Testis (tissue), 2 donors: ENCODE data around the gene SLC9A8.
"Not testable (repeated sequence)": the region's sequence is repeated elsewhere in the genome, so short reads cannot be mapped to it uniquely, and the experiment has no call there.

Source experiments
- POLR2A ChIP-seq: fragments of 450-650 bp; IDR thresholded peaks from one replicate; pipeline ENCODE4 v1.6.1; 2017; ENCODE audit warnings: antibody characterized with exemption, mild to moderate bottlenecking, moderate library complexity
- TF ChIP-seq, protein P1 (sequence below), 3 experiments: fragments of 450-650 bp in 2 of 3; fragments of 200-600 bp in 1 of 3; sonication (generic) in 1 of 3; IDR thresholded peaks; one replicate each; pipeline ENCODE4 v1.5.1; 2016 to 2019; ENCODE audit warnings: antibody characterized with exemption in 3 of 3, mild to moderate bottlenecking in 2 of 3, moderate library complexity in 1 of 3

DNA sequence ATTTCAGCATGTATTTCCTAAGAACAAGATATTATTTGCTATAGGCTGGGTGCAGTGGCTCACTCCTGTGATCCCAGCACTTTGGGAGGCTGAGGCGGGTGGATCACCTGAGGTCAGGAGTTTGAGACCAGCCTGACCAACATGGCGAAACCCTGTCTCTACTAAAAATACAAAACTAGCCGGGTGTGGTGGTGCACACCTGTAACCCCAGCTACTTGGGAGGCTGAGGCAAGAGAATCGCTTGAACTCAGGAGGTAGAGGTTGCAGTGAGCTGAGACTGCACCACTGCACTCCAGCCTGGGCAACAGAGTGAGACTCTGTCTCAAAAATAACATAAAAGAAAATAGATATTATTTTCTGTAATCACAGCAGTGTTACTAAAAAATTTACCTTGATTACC lies 30.2 kb upstream of the SLC9A8 start:
- TF ChIP-seq, protein P1, sequence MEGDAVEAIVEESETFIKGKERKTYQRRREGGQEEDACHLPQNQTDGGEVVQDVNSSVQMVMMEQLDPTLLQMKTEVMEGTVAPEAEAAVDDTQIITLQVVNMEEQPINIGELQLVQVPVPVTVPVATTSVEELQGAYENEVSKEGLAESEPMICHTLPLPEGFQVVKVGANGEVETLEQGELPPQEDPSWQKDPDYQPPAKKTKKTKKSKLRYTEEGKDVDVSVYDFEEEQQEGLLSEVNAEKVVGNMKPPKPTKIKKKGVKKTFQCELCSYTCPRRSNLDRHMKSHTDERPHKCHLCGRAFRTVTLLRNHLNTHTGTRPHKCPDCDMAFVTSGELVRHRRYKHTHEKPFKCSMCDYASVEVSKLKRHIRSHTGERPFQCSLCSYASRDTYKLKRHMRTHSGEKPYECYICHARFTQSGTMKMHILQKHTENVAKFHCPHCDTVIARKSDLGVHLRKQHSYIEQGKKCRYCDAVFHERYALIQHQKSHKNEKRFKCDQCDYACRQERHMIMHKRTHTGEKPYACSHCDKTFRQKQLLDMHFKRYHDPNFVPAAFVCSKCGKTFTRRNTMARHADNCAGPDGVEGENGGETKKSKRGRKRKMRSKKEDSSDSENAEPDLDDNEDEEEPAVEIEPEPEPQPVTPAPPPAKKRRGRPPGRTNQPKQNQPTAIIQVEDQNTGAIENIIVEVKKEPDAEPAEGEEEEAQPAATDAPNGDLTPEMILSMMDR (IDR thresholded peaks at IDR 0.05), result not testable (repeated sequence)
- not testable (repeated sequence) for TF ChIP-seq POLR2A
